Measurements from ENCODE around the gene GALNS.

DNA sequence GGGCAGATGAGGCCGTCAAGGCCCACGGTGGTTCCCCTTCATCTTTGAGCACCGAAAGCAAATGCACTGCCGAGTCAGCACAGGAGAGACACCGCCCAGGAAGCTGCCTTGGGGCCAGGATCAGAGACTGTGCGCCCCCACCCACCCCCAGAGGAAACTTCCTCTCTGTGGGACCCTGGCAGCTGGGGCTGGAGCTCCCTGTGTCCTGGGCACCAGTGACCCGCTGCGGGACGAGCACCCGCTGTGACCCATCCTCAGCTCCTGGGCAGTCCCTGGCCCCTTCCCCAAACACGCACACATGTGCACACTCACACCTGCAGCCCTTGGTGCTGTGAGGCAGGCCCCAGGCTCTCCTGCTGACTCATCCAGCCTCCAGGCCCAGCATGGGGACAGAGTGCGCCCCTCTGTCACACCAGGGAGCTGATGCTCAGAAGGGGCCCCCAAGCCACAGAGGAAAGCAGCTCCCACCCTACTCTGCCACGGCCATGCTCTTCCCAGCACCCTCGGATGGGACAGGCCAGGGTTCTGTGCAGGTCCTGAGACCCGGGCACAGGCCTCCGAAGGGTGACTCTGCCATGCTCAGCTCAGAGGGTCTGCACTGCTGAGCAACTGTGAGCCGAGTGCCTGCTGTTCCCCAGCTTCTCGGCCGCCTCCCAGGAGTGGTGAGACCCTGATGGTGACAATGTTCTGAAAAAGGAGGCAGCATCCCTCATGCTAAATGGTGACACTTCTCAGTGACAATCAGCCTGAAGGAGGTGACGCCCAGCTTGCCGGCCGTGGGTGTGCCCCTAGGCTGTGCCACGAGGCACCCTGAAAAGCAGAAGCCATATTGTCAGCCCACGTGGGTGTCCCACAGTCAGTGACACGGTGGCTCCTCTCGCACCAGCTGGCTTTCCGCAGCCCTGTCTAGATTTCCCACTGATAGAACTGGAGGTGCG, 75.3 kb downstream of the GALNS start:
- TF ChIP-seq CEBPB (IDR thresholded peaks at IDR 0.05) (no peak), ZBTB7A (IDR thresholded peaks at IDR 0.05; ENCODE audit: low read depth) (no peak), RAD21 (IDR thresholded peaks at IDR 0.05; ENCODE audit: low read depth) (no peak), EP300 (IDR thresholded peaks at IDR 0.05; ENCODE audit: borderline replicate concordance) (no peak)
